Esophagus squamous epithelium (tissue), 4 donors: ENCODE measurements around the gene KRTAP10-8.

ENCODE experiments used
- CTCF ChIP-seq, 6 experiments: fragments of 450-650 bp in 4 of 6; fragments of 200-600 bp in 2 of 6; sonication (generic) in 2 of 6; IDR thresholded peaks; one replicate each; pipeline ENCODE4 v1.5.1; 2016 to 2019; ENCODE audit warnings: antibody characterized with exemption in 6 of 6, mild to moderate bottlenecking in 4 of 6, moderate library complexity in 4 of 6
- POLR2A ChIP-seq, 4 donors: fragments of 450-650 bp; IDR thresholded peaks; one replicate each; pipeline ENCODE4 v1.6.1; 2017; ENCODE audit warnings: antibody characterized with exemption in 4 of 4, mild to moderate bottlenecking in 4 of 4, moderate library complexity in 3 of 4

GRCh38 chr21:44626673-44627143 is 14.8 kb downstream of the KRTAP10-8 start, which contains the start of gene KRTAP10-9:
- TF ChIP-seq CTCF (IDR thresholded peaks at IDR 0.05): no peak
- no peak for TF ChIP-seq POLR2A (IDR thresholded peaks at IDR 0.05)
